A549 (cell line): ENCODE data around the gene SDF4.

Experiments used
- CBX2 ChIP-seq: fragments of 200-600 bp; sonication (generic); IDR thresholded peaks from 2 replicates; pipeline ENCODE4 v1.6.1; 2016; ENCODE audit warnings: low read depth, mild to moderate bottlenecking, borderline replicate concordance
- FOSL2 ChIP-seq, 2 experiments: fragments of 450-650 bp in 1 of 2; fragments of >200 bp in 1 of 2; sonication (Bioruptor Twin) in 1 of 2; formaldehyde crosslinking; IDR thresholded peaks; 2 replicates each; pipeline versions ENCODE4 v1.5.0 to v1.6.1; 2016 to 2020; ENCODE audit warnings: mild to moderate bottlenecking in 1 of 2, moderate library complexity in 1 of 2
- KDM5A ChIP-seq: fragments of 200-600 bp; sonication (generic); IDR thresholded peaks from 2 replicates; pipeline ENCODE4 v1.6.1; 2016; ENCODE audit warnings: antibody characterized with exemption, mild to moderate bottlenecking
- POLR2A ChIP-seq: IDR thresholded peaks from 2 replicates; pipeline ENCODE4 v1.6.1; 2012; ENCODE audit warnings: mild to moderate bottlenecking, low read length

- no peak for TF ChIP-seq CBX2
- no peak for TF ChIP-seq POLR2A
- no peak for TF ChIP-seq KDM5A
- TF ChIP-seq FOSL2 (IDR thresholded peaks at IDR 0.05) = no peak
- TF ChIP-seq FOSL2 (CRISPR knock-in tag; IDR thresholded peaks at IDR 0.05) = no peak
Measured at GRCh38 chr1:1262758-1263157, 31.0 kb upstream of the SDF4 start.
